Calu3 (cell line): ENCODE data around the gene CNOT8. TPM values are rescaled to one million over a fixed set of nuclear protein-coding genes. Genes with fewer than 3 reads are reported as not detected.

Experiments
- BruUV-seq: library from RNA; stranded (reverse); fragments of 400-500 nt; replicated peaks from 2 replicates; lab custom pipeline; 2021; lab: Mats Ljungman, UMichigan
- CTCF ChIA-PET: fragments of 300-600 bp; sonication (Branson Sonifier 250); formaldehyde crosslinking; loops from one replicate; lab custom pipeline; 2022; ENCODE audit warnings: antibody characterized with exemption; lab: Charles Lee
- DNase-seq: peaks from one replicate; pipeline ENCODE4 v3.0.0; 2022
- H3K27ac Mint-ChIP-seq: one replicate; pipeline ENCODE4 v1.8.0; 2022; ENCODE audit warnings: mixed read lengths; ENCODE audit not compliant: unreplicated experiment
- H3K27me3 Mint-ChIP-seq: one replicate; pipeline ENCODE4 v1.8.0; 2022; ENCODE audit warnings: mixed read lengths; ENCODE audit not compliant: unreplicated experiment
- H3K36me3 Mint-ChIP-seq: one replicate; pipeline ENCODE4 v1.8.0; 2022; ENCODE audit warnings: mild to moderate bottlenecking, moderate library complexity, mixed read lengths; ENCODE audit not compliant: insufficient read depth, unreplicated experiment
- H3K4me1 Mint-ChIP-seq: one replicate; pipeline ENCODE4 v1.8.0; 2022; ENCODE audit warnings: mild to moderate bottlenecking, low read depth, mixed read lengths; ENCODE audit not compliant: unreplicated experiment
- H3K4me3 Mint-ChIP-seq: one replicate; pipeline ENCODE4 v1.8.0; 2022; ENCODE audit warnings: mild to moderate bottlenecking, low read depth, moderate library complexity, mixed read lengths; ENCODE audit not compliant: unreplicated experiment
- H3K9me3 Mint-ChIP-seq: one replicate; pipeline ENCODE4 v1.8.0; 2022; ENCODE audit warnings: low read depth, mixed read lengths; ENCODE audit not compliant: unreplicated experiment
- CTCF ChIP-seq: fragments of 200-600 bp; IDR thresholded peaks from one replicate; pipeline ENCODE4 v1.8.0; 2022; ENCODE audit warnings: antibody characterized with exemption; ENCODE audit not compliant: unreplicated experiment
- intact Hi-C: fragments of 100-400 bp; cut with micrococcal nuclease; formaldehyde crosslinking; loops from one replicate; pipeline ENCODE4 v1.10.0; 2022; ENCODE audit not compliant: unreplicated experiment
- total RNA-seq: library from RNA; stranded (reverse); gene quantifications from 2 replicates; pipeline ENCODE4 v1.2.3, GENCODE V29; 2022

CNOT8 gene
- total RNA-seq, 1 experiment from 2014 or later, result 63.0 TPM

- peaks cover 42% of the 10 kb centered on the region for H3K36me3 Mint-ChIP-seq
- no peak overlapping the region for H3K27ac Mint-ChIP-seq
- no peaks in the 10 kb centered on the region for H3K4me1 Mint-ChIP-seq
- intact Hi-C loops, result no loop called here
- H3K9me3 Mint-ChIP-seq, result no peaks in the 10 kb centered on the region
- BruUV-seq, result no TSS peak
- no peaks in the 10 kb centered on the region for H3K27me3 Mint-ChIP-seq
- no peak overlapping the region for H3K4me3 Mint-ChIP-seq
- no peak for TF ChIP-seq CTCF
- CTCF ChIA-PET, result no interaction called here
- DNase-seq, result no peak
Measured at GRCh38 chr5:154898210-154898609, 39.8 kb downstream of the CNOT8 start.

- CTCF ChIA-PET, result no interaction called here
- peaks cover 51% of the 10 kb centered on the region for H3K36me3 Mint-ChIP-seq
- no peaks in the 10 kb centered on the region for H3K9me3 Mint-ChIP-seq
- H3K4me1 Mint-ChIP-seq, result no peaks in the 10 kb centered on the region
- no peak for TF ChIP-seq CTCF
- no peak overlapping the region for H3K4me3 Mint-ChIP-seq
- no peak overlapping the region for H3K27ac Mint-ChIP-seq
- intact Hi-C loops, result no loop called here
- no TSS peak for BruUV-seq
- no peak for DNase-seq
- H3K27me3 Mint-ChIP-seq, result no peaks in the 10 kb centered on the region
Measured at GRCh38 chr5:154899151-154899816, 40.9 kb downstream of the CNOT8 start.

DNA sequence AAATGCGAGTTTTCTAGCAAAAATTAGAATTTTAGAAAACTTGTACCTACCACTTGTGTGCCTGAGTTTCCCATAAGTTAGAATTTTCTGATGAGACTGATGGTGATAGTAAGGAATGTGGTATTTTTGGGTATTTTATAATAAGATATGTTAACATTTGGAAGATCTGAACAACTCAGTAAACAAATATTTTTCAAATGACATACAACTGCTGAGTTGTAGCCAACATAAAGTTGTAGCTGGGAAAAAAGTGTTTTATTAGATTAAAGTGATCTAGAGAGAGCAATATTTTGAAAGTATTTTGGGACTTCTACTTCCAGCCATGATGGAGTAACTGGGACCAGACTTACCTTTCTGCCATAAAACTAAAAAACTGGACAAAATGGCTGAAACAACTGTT is 41.6 kb downstream of the CNOT8 start:
- no peak for TF ChIP-seq CTCF
- peaks cover 52% of the 10 kb centered on the region for H3K36me3 Mint-ChIP-seq

GRCh38 chr5:154901276-154901675 is 42.8 kb downstream of the CNOT8 start:
- Mint-ChIP-seq H3K4me1 (no peaks in the 10 kb centered on the region), H3K9me3 (no peaks in the 10 kb centered on the region), H3K36me3 (peaks cover 51% of the 10 kb centered on the region), H3K27ac (no peak overlapping the region), H3K4me3 (no peak overlapping the region), H3K27me3 (no peaks in the 10 kb centered on the region)
- CTCF ChIA-PET, result no interaction called here
- intact Hi-C loops, result no loop called here
- DNase-seq, result no peak
- no TSS peak for BruUV-seq
- TF ChIP-seq CTCF, result no peak

More for the DNA sequence above, 41.6 kb downstream of the CNOT8 start:
- H3K9me3 Mint-ChIP-seq, result no peaks in the 10 kb centered on the region
- H3K27ac Mint-ChIP-seq, result no peak overlapping the region
- H3K27me3 Mint-ChIP-seq, result no peaks in the 10 kb centered on the region
- no TSS peak for BruUV-seq
- intact Hi-C loops, result no loop called here
- no peak overlapping the region for H3K4me3 Mint-ChIP-seq
- no peak for DNase-seq
- H3K4me1 Mint-ChIP-seq, result no peaks in the 10 kb centered on the region
- CTCF ChIA-PET, result no interaction called here
